ENCODE data around the gene NAXD. TPM values are rescaled to one million over a fixed set of nuclear protein-coding genes. Genes with fewer than 3 reads are reported as not detected.
A peak's percentile ranks its signal among the peaks of the same experiment; 100 is the strongest.

Gene NAXD
- total RNA-seq, 1 experiment from 2014 or later, result 27.7 TPM

DNA sequence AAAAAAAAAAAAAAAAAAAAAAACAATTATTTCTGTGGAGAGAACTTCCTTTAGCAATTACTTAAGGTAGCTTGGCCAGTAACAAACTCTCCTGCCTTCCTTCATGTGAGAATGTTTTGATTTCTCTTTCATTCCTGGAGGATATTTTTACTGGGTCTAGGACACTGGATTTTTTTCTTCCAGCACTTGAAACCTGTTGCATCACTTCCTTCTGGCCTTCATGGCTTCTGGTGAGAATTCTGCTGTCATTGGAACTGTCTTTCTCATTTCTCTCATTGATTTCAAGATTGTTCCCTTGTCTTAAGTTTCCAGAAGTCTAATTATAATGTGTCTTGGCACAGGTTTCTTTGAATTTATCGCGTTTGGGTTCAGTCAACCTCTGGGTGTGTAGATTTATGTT, 34.5 kb upstream of the NAXD start:
- H3K36me3 Mint-ChIP-seq (ENCODE audit: insufficient read depth, unreplicated experiment), result peaks cover 6% of the 10 kb centered on the region
- H3K4me3 Mint-ChIP-seq (ENCODE audit: unreplicated experiment), result no peak overlapping the region
- intact Hi-C loops (cut with micrococcal nuclease), result no loop called here
- no peaks in the 10 kb centered on the region for H3K9me3 Mint-ChIP-seq (ENCODE audit: unreplicated experiment)
- POLR2A ChIA-PET, result no interaction called here
- CTCF ChIA-PET, result no interaction called here
- BruUV-seq (replicated peaks), result no TSS peak
- peaks cover 6% of the 10 kb centered on the region for H3K4me1 Mint-ChIP-seq (ENCODE audit: insufficient read depth, unreplicated experiment)
- DNase-seq (ENCODE audit: unreplicated experiment), result no peak
- TF ChIP-seq, protein P1, sequence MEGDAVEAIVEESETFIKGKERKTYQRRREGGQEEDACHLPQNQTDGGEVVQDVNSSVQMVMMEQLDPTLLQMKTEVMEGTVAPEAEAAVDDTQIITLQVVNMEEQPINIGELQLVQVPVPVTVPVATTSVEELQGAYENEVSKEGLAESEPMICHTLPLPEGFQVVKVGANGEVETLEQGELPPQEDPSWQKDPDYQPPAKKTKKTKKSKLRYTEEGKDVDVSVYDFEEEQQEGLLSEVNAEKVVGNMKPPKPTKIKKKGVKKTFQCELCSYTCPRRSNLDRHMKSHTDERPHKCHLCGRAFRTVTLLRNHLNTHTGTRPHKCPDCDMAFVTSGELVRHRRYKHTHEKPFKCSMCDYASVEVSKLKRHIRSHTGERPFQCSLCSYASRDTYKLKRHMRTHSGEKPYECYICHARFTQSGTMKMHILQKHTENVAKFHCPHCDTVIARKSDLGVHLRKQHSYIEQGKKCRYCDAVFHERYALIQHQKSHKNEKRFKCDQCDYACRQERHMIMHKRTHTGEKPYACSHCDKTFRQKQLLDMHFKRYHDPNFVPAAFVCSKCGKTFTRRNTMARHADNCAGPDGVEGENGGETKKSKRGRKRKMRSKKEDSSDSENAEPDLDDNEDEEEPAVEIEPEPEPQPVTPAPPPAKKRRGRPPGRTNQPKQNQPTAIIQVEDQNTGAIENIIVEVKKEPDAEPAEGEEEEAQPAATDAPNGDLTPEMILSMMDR (IDR thresholded peaks at IDR 0.05; ENCODE audit: unreplicated experiment), result no peak
- H3K27me3 Mint-ChIP-seq (ENCODE audit: insufficient read depth, unreplicated experiment), result peaks cover 3% of the 10 kb centered on the region
- H3K27ac Mint-ChIP-seq (ENCODE audit: low read depth, unreplicated experiment), result peak overlapping the region; percentile 24

DNA sequence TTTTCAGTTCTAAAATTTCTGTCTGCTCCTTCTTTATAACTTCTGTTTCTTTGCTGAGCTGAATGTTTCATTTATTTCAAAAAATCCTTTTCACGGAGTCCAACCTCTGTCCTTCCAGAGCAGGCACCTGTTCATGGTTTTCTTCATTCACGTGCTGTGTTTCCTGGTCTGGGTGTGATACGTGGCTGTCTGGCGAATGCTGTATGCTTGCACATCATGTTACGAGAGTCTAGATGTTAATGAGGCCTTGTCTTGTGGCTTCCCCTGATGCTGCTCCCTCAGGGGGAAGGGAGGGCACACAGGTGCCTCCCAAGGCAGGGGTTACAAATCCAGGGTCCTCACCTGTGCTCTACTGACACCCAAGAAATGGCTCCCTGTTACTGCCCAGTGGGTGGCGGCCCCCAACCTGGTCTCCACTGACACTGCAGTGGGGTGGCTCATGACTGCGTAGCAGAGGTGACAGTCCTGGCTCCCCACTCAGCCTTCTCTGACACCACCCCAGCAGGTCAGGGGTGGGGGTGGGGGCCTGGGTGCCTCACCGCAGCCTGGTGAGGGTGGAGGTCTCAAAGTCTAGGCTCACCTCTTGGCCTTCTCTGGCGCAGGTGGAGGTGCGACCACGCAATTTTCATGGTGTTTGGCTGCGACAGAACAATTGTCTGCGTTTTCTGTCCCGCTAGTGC, 33.7 kb upstream of the NAXD start:
- peaks cover 6% of the 10 kb centered on the region for H3K4me1 Mint-ChIP-seq (ENCODE audit: insufficient read depth, unreplicated experiment)
- no peaks in the 10 kb centered on the region for H3K9me3 Mint-ChIP-seq (ENCODE audit: unreplicated experiment)
- intact Hi-C loops (cut with micrococcal nuclease), result no loop called here
- peaks cover 6% of the 10 kb centered on the region for H3K36me3 Mint-ChIP-seq (ENCODE audit: insufficient read depth, unreplicated experiment)
- H3K27me3 Mint-ChIP-seq (ENCODE audit: insufficient read depth, unreplicated experiment), result no peaks in the 10 kb centered on the region
- H3K4me3 Mint-ChIP-seq (ENCODE audit: unreplicated experiment), result no peak overlapping the region
- no peak for DNase-seq (ENCODE audit: unreplicated experiment)
- BruUV-seq (replicated peaks), result TSS peak; percentile 52
- peak overlapping the region; percentile 24 for H3K27ac Mint-ChIP-seq (ENCODE audit: low read depth, unreplicated experiment)
- ChIA-PET CTCF (no interaction called here), POLR2A (no interaction called here)
- TF ChIP-seq, protein P1 (IDR thresholded peaks at IDR 0.05; ENCODE audit: unreplicated experiment), result no peak

GRCh38 chr13:110582421-110582954, 32.9 kb upstream of the NAXD start:
- POLR2A ChIA-PET, result interaction anchor here (0.6 kb wide), 1 partner anchor 149 kb away, joined by 3 read pairs; no protein-coding TSS in a partner anchor
- BruUV-seq (replicated peaks), result no TSS peak

GRCh38 chr13:110583178-110583865, 32.0 kb upstream of the NAXD start:
- Mint-ChIP-seq H3K36me3 (ENCODE audit: insufficient read depth, unreplicated experiment) (no peaks in the 10 kb centered on the region), H3K4me3 (ENCODE audit: unreplicated experiment) (no peak overlapping the region), H3K9me3 (ENCODE audit: unreplicated experiment) (no peaks in the 10 kb centered on the region), H3K27ac (ENCODE audit: low read depth, unreplicated experiment) (no peak overlapping the region), H3K4me1 (ENCODE audit: insufficient read depth, unreplicated experiment) (peaks cover 6% of the 10 kb centered on the region), H3K27me3 (ENCODE audit: insufficient read depth, unreplicated experiment) (no peaks in the 10 kb centered on the region)
- TF ChIP-seq, protein P1 (IDR thresholded peaks at IDR 0.05; ENCODE audit: unreplicated experiment), result no peak
- no peak for DNase-seq (ENCODE audit: unreplicated experiment)
- BruUV-seq (replicated peaks), result no TSS peak
- intact Hi-C loops (cut with micrococcal nuclease), result no loop called here
- POLR2A ChIA-PET, result interaction anchor here (0.6 kb wide), 1 partner anchor 150 kb away, joined by 3 read pairs; no protein-coding TSS in a partner anchor
- CTCF ChIA-PET, result interaction anchor here (1.4 to 1.7 kb wide), 2 partner anchors 10 to 128 kb away, joined by 5 to 7 read pairs; no protein-coding TSS in a partner anchor

More at GRCh38 chr13:110582421-110582954, 32.9 kb upstream of the NAXD start:
- intact Hi-C loops (cut with micrococcal nuclease), result no loop called here
- Mint-ChIP-seq H3K36me3 (ENCODE audit: insufficient read depth, unreplicated experiment) (no peaks in the 10 kb centered on the region), H3K4me3 (ENCODE audit: unreplicated experiment) (no peak overlapping the region), H3K27ac (ENCODE audit: low read depth, unreplicated experiment) (no peak overlapping the region), H3K4me1 (ENCODE audit: insufficient read depth, unreplicated experiment) (peaks cover 6% of the 10 kb centered on the region), H3K27me3 (ENCODE audit: insufficient read depth, unreplicated experiment) (no peaks in the 10 kb centered on the region), H3K9me3 (ENCODE audit: unreplicated experiment) (no peaks in the 10 kb centered on the region)
- no peak for DNase-seq (ENCODE audit: unreplicated experiment)
- TF ChIP-seq, protein P1 (IDR thresholded peaks at IDR 0.05; ENCODE audit: unreplicated experiment), result no peak
- CTCF ChIA-PET, result interaction anchor here (1.4 kb wide), 1 partner anchor 11 kb away, joined by 5 read pairs; no protein-coding TSS in a partner anchor

Measured in MCF 10A (cell line).